Kidney (tissue), 14 donors: ENCODE results near the gene PLEKHG1. TPM values are rescaled to one million over a fixed set of nuclear protein-coding genes. Genes with fewer than 3 reads are reported as not detected.
A peak's percentile ranks its signal among the peaks of the same experiment; 100 is the strongest.

ENCODE experiments used
- DNase-seq, 5 donors: peaks; one replicate each; pipeline ENCODE4 v3.0.0-alpha.2; 2013 to 2020
- FAIRE-seq: peaks from 2 replicates; lab custom pipeline; 2012; peaks lifted over from hg19 to GRCh38; lab: Jason Lieb, UNC
- H3K27ac ChIP-seq, 2 donors: one replicate each; pipeline ENCODE4 v1.7.0; 2013; ENCODE audit warnings: low read depth in 2 of 2, low read length in 2 of 2, inconsistent platforms in 1 of 2
- H3K27me3 ChIP-seq: one replicate; pipeline ENCODE4 v1.7.1; 2013; ENCODE audit warnings: low read length, inconsistent platforms; ENCODE audit not compliant: control insufficient read depth, insufficient read depth
- H3K36me3 ChIP-seq, 3 donors: one replicate each; pipeline versions ENCODE4 v1.7.0 to v1.7.1; 2013; ENCODE audit warnings: low read length in 3 of 3, control low read depth in 1 of 3, inconsistent platforms in 1 of 3; ENCODE audit not compliant: insufficient read depth in 3 of 3, control insufficient read depth in 2 of 3
- H3K4me1 ChIP-seq, 3 donors: one replicate each; pipeline versions ENCODE4 v1.7.0 to v1.7.1; 2013; ENCODE audit warnings: low read length in 3 of 3, inconsistent platforms in 1 of 3, low read depth in 1 of 3; ENCODE audit not compliant: control insufficient read depth in 2 of 3, insufficient read depth in 2 of 3
- H3K4me3 ChIP-seq, 3 donors: one replicate each; pipeline versions ENCODE4 v1.7.0 to v1.8.1; 2013; ENCODE audit warnings: low read length in 3 of 3, control low read depth in 1 of 3, inconsistent platforms in 1 of 3
- H3K9ac ChIP-seq, 3 donors: one replicate each; pipeline versions ENCODE4 v1.7.0 to v1.7.1; 2013; ENCODE audit warnings: low read length in 3 of 3, control low read depth in 1 of 3, inconsistent platforms in 1 of 3
- H3K9me3 ChIP-seq, 3 donors: one replicate each; pipeline versions ENCODE4 v1.7.0 to v1.7.1; 2013; ENCODE audit warnings: low read length in 3 of 3, control low read depth in 1 of 3, inconsistent platforms in 1 of 3; ENCODE audit not compliant: control insufficient read depth in 2 of 3, insufficient read depth in 1 of 3
- intact Hi-C: fragments of 100-400 bp; cut with DNase I; formaldehyde crosslinking; loops from one replicate; pipeline ENCODE4 v1.11.1; 2022
- polyA plus RNA-seq: library from polyadenylated mRNA; stranded (reverse); fragments of 350-450 nt; fragmentation: Illumina TruSeq; extraction: RNeasy Lipid Tissue Mini Kit (QIAGEN cat#74804); gene quantifications from one replicate; pipeline ENCODE4 v1.2.3, GENCODE V29; 2014; ENCODE audit warnings: low read depth, low replicate concordance; ENCODE audit not compliant: insufficient read depth
- total RNA-seq: library from RNA; stranded (reverse); fragmentation: NEBNext Ultra II Directional; extraction: Animal tissue kit (Norgen Biotek cat#: 25700); gene quantifications from one replicate; pipeline ENCODE4 v1.2.1, GENCODE V29; 2021
- TF ChIP-seq, protein P1 (sequence below): IDR thresholded peaks from 3 replicates; pipeline ENCODE4 v1.5.1; 2012; ENCODE audit warnings: mild to moderate bottlenecking, moderate library complexity, borderline replicate concordance; ENCODE audit not compliant: insufficient read depth; ENCODE audit errors: extremely low read depth
- donor health status: control.
- donor health status: control.
- donor health status: control.
- donor health status: control.
- donor health status: control.
- donor health status: DM: yes; HTN: yes; CAD: no.
- donor health status: Normal renal cell carcinoma (clear cell type).

Gene PLEKHG1
- total and polyA plus RNA-seq, 2 donors from 2014 or later: 2.8 to 58.7 TPM

DNA sequence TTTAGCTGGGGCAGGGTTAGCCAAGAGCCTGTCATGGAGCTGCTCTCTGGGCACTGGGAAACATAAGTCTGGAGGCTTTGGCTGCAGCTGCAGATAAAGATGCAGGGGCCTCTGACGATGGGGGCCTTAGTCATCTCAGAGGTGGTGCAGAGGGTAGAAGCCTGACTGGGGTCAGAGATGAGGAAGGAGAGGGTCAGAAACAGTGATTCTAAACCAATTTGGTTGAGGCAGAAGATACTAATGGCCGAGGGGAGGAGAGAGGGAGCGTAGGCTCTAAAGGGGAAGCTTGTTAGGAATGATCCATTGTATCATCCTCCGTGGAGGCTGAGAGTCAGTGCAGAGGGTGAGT lies 33.8 kb downstream of the PLEKHG1 start:
- Histone ChIP-seq H3K27me3 (no peaks in the 10 kb centered on the region), H3K4me3 (no peak overlapping the region), H3K4me1 (peaks cover 19 to 42% (median 27%) of the 10 kb centered on the region in 3 donors), H3K9ac (no peak overlapping the region), H3K27ac (no peak overlapping the region), H3K36me3 (no peaks in the 10 kb centered on the region), H3K9me3 (no peaks in the 10 kb centered on the region)
- DNase-seq: no peak
- FAIRE-seq: no peak
- TF ChIP-seq, protein P1, sequence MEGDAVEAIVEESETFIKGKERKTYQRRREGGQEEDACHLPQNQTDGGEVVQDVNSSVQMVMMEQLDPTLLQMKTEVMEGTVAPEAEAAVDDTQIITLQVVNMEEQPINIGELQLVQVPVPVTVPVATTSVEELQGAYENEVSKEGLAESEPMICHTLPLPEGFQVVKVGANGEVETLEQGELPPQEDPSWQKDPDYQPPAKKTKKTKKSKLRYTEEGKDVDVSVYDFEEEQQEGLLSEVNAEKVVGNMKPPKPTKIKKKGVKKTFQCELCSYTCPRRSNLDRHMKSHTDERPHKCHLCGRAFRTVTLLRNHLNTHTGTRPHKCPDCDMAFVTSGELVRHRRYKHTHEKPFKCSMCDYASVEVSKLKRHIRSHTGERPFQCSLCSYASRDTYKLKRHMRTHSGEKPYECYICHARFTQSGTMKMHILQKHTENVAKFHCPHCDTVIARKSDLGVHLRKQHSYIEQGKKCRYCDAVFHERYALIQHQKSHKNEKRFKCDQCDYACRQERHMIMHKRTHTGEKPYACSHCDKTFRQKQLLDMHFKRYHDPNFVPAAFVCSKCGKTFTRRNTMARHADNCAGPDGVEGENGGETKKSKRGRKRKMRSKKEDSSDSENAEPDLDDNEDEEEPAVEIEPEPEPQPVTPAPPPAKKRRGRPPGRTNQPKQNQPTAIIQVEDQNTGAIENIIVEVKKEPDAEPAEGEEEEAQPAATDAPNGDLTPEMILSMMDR: no peak
- intact Hi-C loops: no loop called here

DNA sequence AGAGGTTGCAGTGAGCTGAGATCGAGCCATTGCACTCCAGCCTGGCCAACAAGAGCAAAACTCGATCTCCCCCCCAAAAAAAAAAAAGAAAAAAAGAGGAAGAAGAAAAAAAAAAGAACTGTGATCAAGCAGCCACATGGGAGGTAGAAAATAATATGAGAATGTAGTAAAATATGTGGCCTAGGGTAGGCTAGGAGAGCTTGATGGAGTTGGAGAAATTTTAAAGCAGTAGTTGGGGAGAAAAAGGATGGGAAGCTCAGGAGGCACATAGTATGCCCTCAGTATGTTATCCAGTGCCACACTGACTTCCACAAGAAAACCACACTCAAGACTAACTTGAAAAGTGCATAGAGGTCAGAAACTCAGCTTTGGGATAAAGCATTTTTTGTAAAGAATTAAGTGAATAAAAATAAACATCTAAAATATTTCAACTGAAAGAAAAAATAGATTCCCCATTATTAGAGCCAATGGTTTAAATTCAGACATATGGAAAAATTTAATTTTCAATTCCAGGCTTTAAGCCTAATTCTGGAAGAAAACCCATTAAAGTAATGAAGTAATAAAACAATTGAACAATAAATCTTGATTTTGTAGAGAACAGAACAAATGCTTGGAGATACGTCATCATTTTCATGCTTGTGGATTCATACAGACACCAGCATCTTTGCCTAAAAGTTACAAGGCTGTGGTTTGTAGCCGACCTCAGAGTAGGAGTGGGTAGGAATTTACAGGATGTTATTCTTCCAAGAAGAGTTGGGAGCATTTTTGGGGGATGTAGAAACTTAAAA lies 34.7 kb downstream of the PLEKHG1 start:
- TF ChIP-seq, protein P1: no peak
- no peaks in the 10 kb centered on the region for H3K36me3 ChIP-seq
- H3K4me3 ChIP-seq: no peak overlapping the region
- H3K9ac ChIP-seq: no peak overlapping the region
- peak overlapping the region in 1 of 2 donors; percentile 32 for H3K27ac ChIP-seq
- peak in 2 of 5 donors; percentile 54 to 68 for DNase-seq
- no peaks in the 10 kb centered on the region for H3K9me3 ChIP-seq
- FAIRE-seq: no peak
- H3K4me1 ChIP-seq: peaks cover 13 to 33% (median 20%) of the 10 kb centered on the region in 3 donors
- H3K27me3 ChIP-seq: no peaks in the 10 kb centered on the region
- intact Hi-C loops: no loop called here

DNA sequence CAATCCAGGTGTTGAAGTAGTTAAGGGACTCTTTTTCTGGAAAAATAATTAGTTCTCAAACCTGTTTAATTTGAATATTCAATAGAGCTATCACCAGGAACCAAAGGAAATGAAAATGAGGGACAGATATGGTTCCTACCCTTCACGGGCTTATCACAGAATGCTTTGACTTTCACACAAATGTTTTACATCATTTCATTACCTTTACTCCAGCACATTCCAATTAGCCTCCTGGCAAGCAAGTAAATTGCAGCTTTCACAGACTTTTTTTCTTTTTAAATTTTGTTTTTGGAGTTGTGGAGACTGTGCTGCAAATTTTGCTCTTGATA lies 35.2 kb downstream of the PLEKHG1 start:
- H3K27me3 ChIP-seq: no peaks in the 10 kb centered on the region
- intact Hi-C loops: no loop called here
- H3K4me1 ChIP-seq: peaks cover 13 to 32% (median 20%) of the 10 kb centered on the region in 3 donors
- peak overlapping the region in 1 of 2 donors; percentile 32 for H3K27ac ChIP-seq
- no peak overlapping the region for H3K4me3 ChIP-seq
- TF ChIP-seq, protein P1: no peak
- no peaks in the 10 kb centered on the region for H3K36me3 ChIP-seq
- no peak overlapping the region for H3K9ac ChIP-seq
- DNase-seq (no peak), FAIRE-seq (no peak)
- H3K9me3 ChIP-seq: no peaks in the 10 kb centered on the region
